Measurements from ENCODE around the gene NPAS2. TPM values are rescaled to one million over a fixed set of nuclear protein-coding genes. Genes with fewer than 3 reads are reported as not detected.

Gene NPAS2
- total RNA-seq, 1 experiment from 2014 or later = 38.3 TPM

- Histone ChIP-seq H3K27ac (no peak overlapping the region), H3K9me3 (ENCODE audit: insufficient read depth, low read depth) (peaks cover 5% of the 10 kb centered on the region; the same call in 1 of the 2 replicates), H4K20me1 (ENCODE audit: insufficient read depth) (peaks cover 27% of the 10 kb centered on the region), H3K4me1 (replicated peaks; ENCODE audit: insufficient read depth) (peaks cover 43% of the 10 kb centered on the region), H2AFZ (no peak overlapping the region), H3K27me3 (ENCODE audit: insufficient read depth, low read depth) (no peaks in the 10 kb centered on the region), H3K79me2 (ENCODE audit: low read depth) (peaks cover 90% of the 10 kb centered on the region), H3K4me2 (peak overlapping the region; percentile 97), H3K4me3 (0 out of 2 replicates have a peak overlapping the region, but pooled peaks have one; percentile 69), H3K36me3 (ENCODE audit: low read depth) (peaks cover 25% of the 10 kb centered on the region), H3F3A (ENCODE audit: insufficient read depth, low read depth) (peaks cover under 1% of the 10 kb centered on the region; the same call in 1 of the 2 replicates), H3K9me2 (ENCODE audit: insufficient read depth) (no peaks in the 10 kb centered on the region)
- BruUV-seq (replicated peaks) = no TSS peak
- no peak for DNase-seq
- no peak for TF ChIP-seq EZH2 (IDR thresholded peaks at IDR 0.05; ENCODE audit: low read depth)
- TF ChIP-seq, protein P1, sequence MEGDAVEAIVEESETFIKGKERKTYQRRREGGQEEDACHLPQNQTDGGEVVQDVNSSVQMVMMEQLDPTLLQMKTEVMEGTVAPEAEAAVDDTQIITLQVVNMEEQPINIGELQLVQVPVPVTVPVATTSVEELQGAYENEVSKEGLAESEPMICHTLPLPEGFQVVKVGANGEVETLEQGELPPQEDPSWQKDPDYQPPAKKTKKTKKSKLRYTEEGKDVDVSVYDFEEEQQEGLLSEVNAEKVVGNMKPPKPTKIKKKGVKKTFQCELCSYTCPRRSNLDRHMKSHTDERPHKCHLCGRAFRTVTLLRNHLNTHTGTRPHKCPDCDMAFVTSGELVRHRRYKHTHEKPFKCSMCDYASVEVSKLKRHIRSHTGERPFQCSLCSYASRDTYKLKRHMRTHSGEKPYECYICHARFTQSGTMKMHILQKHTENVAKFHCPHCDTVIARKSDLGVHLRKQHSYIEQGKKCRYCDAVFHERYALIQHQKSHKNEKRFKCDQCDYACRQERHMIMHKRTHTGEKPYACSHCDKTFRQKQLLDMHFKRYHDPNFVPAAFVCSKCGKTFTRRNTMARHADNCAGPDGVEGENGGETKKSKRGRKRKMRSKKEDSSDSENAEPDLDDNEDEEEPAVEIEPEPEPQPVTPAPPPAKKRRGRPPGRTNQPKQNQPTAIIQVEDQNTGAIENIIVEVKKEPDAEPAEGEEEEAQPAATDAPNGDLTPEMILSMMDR (conservative IDR thresholded peaks at IDR 0.05) = no peak
- POLR2A ChIA-PET (ENCODE audit: unreplicated experiment) = interaction anchor here (0.7 kb wide), 2 partner anchors 181 to 1172 kb away, joined by 4 read pairs; no protein-coding TSS in a partner anchor
- intact Hi-C loops (cut with micrococcal nuclease; ENCODE audit: unreplicated experiment) = loop anchor here (5.0 kb wide), 3 partner anchors 43 to 163 kb away; no protein-coding TSS in a partner anchor
- CTCF ChIA-PET = no interaction called here
These were observed 3.9 kb downstream of the NPAS2 start for GRCh38 chr2:100823665-100824438.

DNA sequence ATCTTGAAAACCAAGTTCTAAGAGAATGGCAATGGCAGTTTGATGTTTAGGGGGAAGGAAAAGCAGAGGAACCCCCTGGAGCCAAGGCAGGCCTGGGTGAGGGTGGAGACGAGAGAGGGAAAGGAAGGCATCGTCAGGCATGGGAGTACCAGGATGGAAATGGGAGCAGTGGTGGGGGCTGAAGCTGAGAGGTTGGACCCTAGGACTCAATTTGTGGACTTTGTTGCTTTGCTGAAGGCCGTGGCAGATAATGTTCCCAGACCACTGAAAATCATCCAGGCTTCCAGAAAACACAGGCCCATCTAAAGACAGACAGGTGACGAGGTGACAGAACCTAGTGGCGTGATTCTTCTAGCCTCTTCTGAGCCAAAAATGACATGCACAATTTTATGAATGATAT, 4.9 kb downstream of the NPAS2 start:
- no TSS peak for BruUV-seq (replicated peaks)
- no peak overlapping the region for H3K27ac ChIP-seq
- H3K27me3 ChIP-seq (ENCODE audit: insufficient read depth, low read depth) = no peaks in the 10 kb centered on the region
- TF ChIP-seq, protein P1 (conservative IDR thresholded peaks at IDR 0.05) = no peak
- no peak for TF ChIP-seq EZH2 (IDR thresholded peaks at IDR 0.05; ENCODE audit: low read depth)
- intact Hi-C loops (cut with micrococcal nuclease; ENCODE audit: unreplicated experiment) = loop anchor here (5.0 kb wide), 3 partner anchors 42 to 162 kb away; no protein-coding TSS in a partner anchor
- POLR2A ChIA-PET (ENCODE audit: unreplicated experiment) = no interaction called here
- peaks cover 5% of the 10 kb centered on the region; the same call in 1 of the 2 replicates for H3K9me3 ChIP-seq (ENCODE audit: insufficient read depth, low read depth)
- CTCF ChIA-PET = no interaction called here
- no peak overlapping the region for H3K4me3 ChIP-seq
- no peak overlapping the region for H3K4me2 ChIP-seq
- H3K36me3 ChIP-seq (ENCODE audit: low read depth) = peaks cover 25% of the 10 kb centered on the region
- no peak overlapping the region for H2AFZ ChIP-seq
- H4K20me1 ChIP-seq (ENCODE audit: insufficient read depth) = peaks cover 37% of the 10 kb centered on the region
- H3K9me2 ChIP-seq (ENCODE audit: insufficient read depth) = no peaks in the 10 kb centered on the region
- peaks cover 43% of the 10 kb centered on the region for H3K4me1 ChIP-seq (replicated peaks; ENCODE audit: insufficient read depth)
- H3F3A ChIP-seq (ENCODE audit: insufficient read depth, low read depth) = no peaks in the 10 kb centered on the region
- DNase-seq = no peak
- peaks cover 96% of the 10 kb centered on the region for H3K79me2 ChIP-seq (ENCODE audit: low read depth)

- H3K4me2 ChIP-seq = no peak overlapping the region
- no TSS peak for BruUV-seq (replicated peaks)
- peaks cover 43% of the 10 kb centered on the region for H3K4me1 ChIP-seq (replicated peaks; ENCODE audit: insufficient read depth)
- peaks cover 43% of the 10 kb centered on the region for H4K20me1 ChIP-seq (ENCODE audit: insufficient read depth)
- intact Hi-C loops (cut with micrococcal nuclease; ENCODE audit: unreplicated experiment) = no loop called here
- no peaks in the 10 kb centered on the region for H3K9me2 ChIP-seq (ENCODE audit: insufficient read depth)
- no peak for DNase-seq
- H3K79me2 ChIP-seq (ENCODE audit: low read depth) = peaks cover 100% of the 10 kb centered on the region
- H2AFZ ChIP-seq = no peak overlapping the region
- H3K9me3 ChIP-seq (ENCODE audit: insufficient read depth, low read depth) = peaks cover 5% of the 10 kb centered on the region; the same call in 1 of the 2 replicates
- peak overlapping the region; percentile 22; the same call in 1 of the 2 replicates for H3K27ac ChIP-seq
- H3K4me3 ChIP-seq = no peak overlapping the region
- no peaks in the 10 kb centered on the region for H3K27me3 ChIP-seq (ENCODE audit: insufficient read depth, low read depth)
- ChIA-PET POLR2A (ENCODE audit: unreplicated experiment) (no interaction called here), CTCF (no interaction called here)
- TF ChIP-seq EZH2 (IDR thresholded peaks at IDR 0.05; ENCODE audit: low read depth) = no peak
- TF ChIP-seq, protein P1 (conservative IDR thresholded peaks at IDR 0.05) = no peak
- no peaks in the 10 kb centered on the region for H3F3A ChIP-seq (ENCODE audit: insufficient read depth, low read depth)
- H3K36me3 ChIP-seq (ENCODE audit: low read depth) = peaks cover 25% of the 10 kb centered on the region
These were observed 6.6 kb downstream of the NPAS2 start for GRCh38 chr2:100826494-100826893.

All from PC-9 (cell line).